Endothelial cell of umbilical vein (primary cell): ENCODE data around the gene PHF12.

Source experiments
- CTCF ChIP-seq, 2 donors: IDR thresholded peaks; 1 replicate in 1 of 2; 2 replicates in 1 of 2; pipeline ENCODE4 v1.5.1; 2011; ENCODE audit warnings: low read length in 2 of 2, mild to moderate bottlenecking in 2 of 2, moderate library complexity in 2 of 2, control low read depth in 1 of 2, inconsistent platforms in 1 of 2, low read depth in 1 of 2; ENCODE audit not compliant: insufficient read depth in 1 of 2; ENCODE audit errors: extremely low read depth in 1 of 2
- POLR2A ChIP-seq: IDR thresholded peaks from 2 replicates; pipeline ENCODE4 v1.6.1; 2012; ENCODE audit warnings: low read depth, mild to moderate bottlenecking, control low read depth, low read length
- POLR2AphosphoS5 ChIP-seq: IDR thresholded peaks from 2 replicates; pipeline ENCODE4 v1.6.1; 2012; ENCODE audit warnings: low read depth, mild to moderate bottlenecking, control low read depth, low read length, moderate library complexity; ENCODE audit not compliant: insufficient read depth

- TF ChIP-seq POLR2AphosphoS5 (no peak), POLR2A (no peak), CTCF (IDR thresholded peaks at IDR 0.05; ENCODE audit: extremely low read depth in 1 of 2, insufficient read depth in 1 of 2, low read depth in 1 of 2, low read length in 2 of 2) (no peak)
These were observed 34.8 kb upstream of the PHF12 start for GRCh38 chr17:28985950-28986713.
